Spinal cord (tissue), 10 donors: ENCODE results near the gene ADD1. TPM values are rescaled to one million over a fixed set of nuclear protein-coding genes. Genes with fewer than 3 reads are reported as not detected.
"Not testable (repeated sequence)": the region's sequence is repeated elsewhere in the genome, so short reads cannot be mapped to it uniquely, and the experiment has no call there.

Experiments
- DNase-seq, 6 donors: peaks; one replicate each; pipeline versions ENCODE4 v3.0.0 to v3.0.0-alpha.2; 2013 to 2015; ENCODE audit warnings: low spot score in 6 of 6, low read depth in 4 of 6
- H3K27ac ChIP-seq: one replicate; pipeline ENCODE4 v1.5.1; 2013; ENCODE audit warnings: low read depth, low read length, control low read depth
- H3K27me3 ChIP-seq: one replicate; pipeline ENCODE4 v1.6.1; 2013; ENCODE audit warnings: low read length; ENCODE audit not compliant: control insufficient read depth, insufficient read depth
- H3K36me3 ChIP-seq: one replicate; pipeline ENCODE4 v1.6.1; 2013; ENCODE audit warnings: low read length; ENCODE audit not compliant: control insufficient read depth, insufficient read depth
- H3K4me1 ChIP-seq: one replicate; pipeline ENCODE4 v1.6.1; 2013; ENCODE audit warnings: low read length; ENCODE audit not compliant: control insufficient read depth, insufficient read depth
- H3K4me3 ChIP-seq: one replicate; pipeline ENCODE4 v1.5.1; 2013; ENCODE audit warnings: low read depth, low read length, control low read depth
- H3K9me3 ChIP-seq: one replicate; pipeline ENCODE4 v1.6.1; 2013; ENCODE audit warnings: low read length; ENCODE audit not compliant: control insufficient read depth, insufficient read depth
- WGBS: methylation state at CpG from one replicate; pipeline ENCODE4 v1.1.5; 2013; ENCODE audit warnings: missing lambda C conversion rate; ENCODE audit not compliant: insufficient coverage; 5-methylcytosine and 5-hydroxymethylcytosine counted together
- polyA plus RNA-seq, 2 donors: library from polyadenylated mRNA; unstranded; fragments of 120-200 nt; gene quantifications; one replicate each; pipeline ENCODE4 v1.2.1, GENCODE V29; 2013; ENCODE audit not compliant: insufficient read length in 2 of 2
- total RNA-seq, 2 donors: library from RNA; depleted of rRNA in 1 of 2; stranded (reverse); fragments of 120-200 nt in 1 of 2; fragments of >200 nt in 1 of 2; gene quantifications; one replicate each; pipeline versions ENCODE4 v1.2.3 to v1.2.4, GENCODE V29; 2013 to 2014
- donor health status: healthy.

The ADD1 gene
- total and polyA plus RNA-seq, 4 donors: 201 to 334 (median 306) TPM

- Histone ChIP-seq H3K4me1 (peaks cover 46% of the 10 kb centered on the region), H3K4me3 (peak overlapping the region; percentile 69), H3K27ac (no peak overlapping the region), H3K36me3 (peaks cover 74% of the 10 kb centered on the region), H3K9me3 (no peaks in the 10 kb centered on the region), H3K27me3 (no peaks in the 10 kb centered on the region)
- no peak for DNase-seq
- 87% methylated on average over 18 of the region's 20 CpGs for WGBS
Observed at GRCh38 chr4:2935762-2936743, 92.4 kb downstream of the ADD1 start.

DNA sequence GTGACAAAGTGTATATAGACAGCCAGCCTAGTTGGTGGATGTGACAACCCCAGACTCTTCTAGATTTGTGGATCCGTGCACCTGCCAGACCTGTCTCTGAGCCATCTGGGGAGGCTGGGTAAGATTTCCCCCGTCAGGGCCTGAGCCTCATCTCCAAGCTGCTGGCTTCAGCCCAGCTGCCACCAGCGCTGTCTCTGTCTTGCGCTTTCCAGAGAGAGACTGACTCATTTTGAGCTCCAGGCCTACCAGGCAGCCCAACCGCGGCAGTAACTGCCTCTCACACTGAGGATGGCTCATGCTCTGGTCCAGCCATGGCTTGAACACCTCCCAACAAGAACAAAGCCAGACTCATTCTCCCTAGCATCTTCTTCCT, 93.1 kb downstream of the ADD1 start:
- no peak overlapping the region for H3K4me3 ChIP-seq
- H3K9me3 ChIP-seq: no peaks in the 10 kb centered on the region
- DNase-seq: no peak
- no peaks in the 10 kb centered on the region for H3K27me3 ChIP-seq
- H3K27ac ChIP-seq: no peak overlapping the region
- WGBS: 87% methylated on average over 6 of the region's 6 CpGs
- peaks cover 43% of the 10 kb centered on the region for H3K4me1 ChIP-seq
- peaks cover 74% of the 10 kb centered on the region for H3K36me3 ChIP-seq

DNA sequence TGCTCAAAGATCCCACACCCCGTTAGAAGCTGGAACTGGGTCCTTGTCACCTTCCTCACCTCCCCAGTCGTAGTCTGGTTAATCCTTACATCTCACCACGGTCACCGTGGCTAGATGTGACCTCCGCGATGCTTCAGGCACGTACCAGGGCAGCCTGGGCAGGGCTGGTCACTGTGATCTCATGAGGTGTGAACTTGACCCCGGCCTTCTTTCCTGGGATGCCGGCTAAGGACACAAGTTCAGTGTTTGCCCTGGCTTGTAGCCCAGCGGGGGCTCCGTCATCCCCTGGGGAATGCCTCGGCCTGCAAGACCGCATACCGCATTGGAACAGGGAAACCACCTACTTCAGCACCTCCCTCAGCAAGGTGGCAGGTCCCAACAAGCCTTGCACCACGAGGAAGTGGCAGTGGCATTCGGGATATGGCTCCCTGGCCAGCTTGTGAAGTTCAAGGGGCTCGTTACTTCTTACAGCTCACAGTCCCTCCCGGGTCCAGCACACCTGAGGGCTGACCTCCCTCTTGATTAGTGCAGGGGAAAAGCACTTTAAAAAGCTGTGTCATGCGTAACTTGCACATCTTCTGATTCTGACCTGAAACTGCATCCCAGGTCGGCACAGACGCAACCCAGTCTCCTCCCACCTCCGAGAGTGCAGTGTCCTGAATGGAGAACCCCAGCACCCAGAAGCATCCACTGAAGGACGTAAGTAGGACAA, 93.7 kb downstream of the ADD1 start:
- Histone ChIP-seq H3K27ac (no peak overlapping the region), H3K27me3 (no peaks in the 10 kb centered on the region), H3K4me3 (no peak overlapping the region), H3K9me3 (no peaks in the 10 kb centered on the region), H3K4me1 (peaks cover 38% of the 10 kb centered on the region), H3K36me3 (peaks cover 74% of the 10 kb centered on the region)
- no peak for DNase-seq
- WGBS: 85% methylated on average over 19 of the region's 23 CpGs

- H3K4me1 ChIP-seq: peaks cover 31% of the 10 kb centered on the region
- WGBS: 75% methylated on average over 3 of the region's 12 CpGs
- H3K36me3 ChIP-seq: peaks cover 74% of the 10 kb centered on the region
- H3K27me3 ChIP-seq: no peaks in the 10 kb centered on the region
- H3K27ac ChIP-seq: no peak overlapping the region
- H3K9me3 ChIP-seq: no peaks in the 10 kb centered on the region
- DNase-seq: no peak
- no peak overlapping the region for H3K4me3 ChIP-seq
Observed at GRCh38 chr4:2937986-2938385, 94.3 kb downstream of the ADD1 start.

DNA sequence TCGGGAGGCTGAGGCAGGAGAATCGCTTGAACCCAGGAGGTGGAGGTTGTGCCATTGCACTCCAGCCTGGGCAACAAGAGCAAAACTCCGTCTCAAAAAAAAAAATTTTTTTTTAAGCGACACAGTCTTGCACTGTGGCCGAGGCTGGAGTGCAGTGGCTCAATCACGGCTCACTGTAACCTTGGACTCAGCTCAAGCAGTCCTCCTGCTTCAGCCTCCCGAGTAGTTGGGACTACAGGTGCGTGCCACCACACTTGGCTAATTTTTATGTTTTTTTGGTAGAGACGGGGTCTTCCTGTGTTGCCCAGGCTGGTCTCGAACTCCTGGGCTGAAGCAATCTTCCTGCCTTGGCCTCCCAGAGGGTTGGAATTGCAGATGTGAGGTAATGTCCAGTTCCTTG, 94.8 kb downstream of the ADD1 start:
- DNase-seq, H3K4me3 ChIP-seq, H3K9me3 ChIP-seq, H3K27ac ChIP-seq, H3K27me3 ChIP-seq: not testable (repeated sequence)
- Histone ChIP-seq H3K36me3 (peaks cover 74% of the 10 kb centered on the region), H3K4me1 (peaks cover 27% of the 10 kb centered on the region)
- 97% methylated on average over 9 of the region's 10 CpGs for WGBS

DNA sequence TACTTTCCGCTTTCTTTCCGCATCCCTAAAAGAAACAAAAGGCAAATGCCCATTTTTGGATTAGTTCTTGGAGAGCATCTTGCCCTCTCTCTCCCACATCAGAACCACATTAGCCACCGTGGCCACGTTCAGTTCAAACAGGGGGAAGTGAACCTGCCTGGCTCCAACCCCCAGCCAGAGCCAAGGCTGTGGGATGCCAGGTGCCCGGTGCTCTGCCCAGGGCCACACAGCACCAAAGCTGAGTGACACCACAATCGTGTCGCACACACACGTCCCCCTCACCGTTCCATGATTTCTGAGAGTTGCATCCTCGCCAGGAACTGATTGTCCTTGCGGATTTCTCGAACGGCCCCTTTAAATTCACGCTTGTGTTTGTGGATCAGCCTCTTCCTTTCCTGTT, 95.3 kb downstream of the ADD1 start:
- no peaks in the 10 kb centered on the region for H3K9me3 ChIP-seq
- H3K4me3 ChIP-seq: no peak overlapping the region
- no peaks in the 10 kb centered on the region for H3K27me3 ChIP-seq
- 92% methylated on average over 12 of the region's 14 CpGs for WGBS
- DNase-seq: no peak
- H3K4me1 ChIP-seq: peaks cover 22% of the 10 kb centered on the region
- H3K27ac ChIP-seq: no peak overlapping the region
- peaks cover 76% of the 10 kb centered on the region for H3K36me3 ChIP-seq

- H3K27me3 ChIP-seq: no peaks in the 10 kb centered on the region
- H3K27ac ChIP-seq: no peak overlapping the region
- no peak overlapping the region for H3K4me3 ChIP-seq
- H3K4me1 ChIP-seq: peaks cover 20% of the 10 kb centered on the region
- no peak for DNase-seq
- H3K36me3 ChIP-seq: peaks cover 83% of the 10 kb centered on the region
- H3K9me3 ChIP-seq: no peaks in the 10 kb centered on the region
- whole genome bisulfite sequencing: 92% methylated on average over 29 of the region's 30 CpGs
Observed at GRCh38 chr4:2939383-2940243, 96.0 kb downstream of the ADD1 start.

DNA sequence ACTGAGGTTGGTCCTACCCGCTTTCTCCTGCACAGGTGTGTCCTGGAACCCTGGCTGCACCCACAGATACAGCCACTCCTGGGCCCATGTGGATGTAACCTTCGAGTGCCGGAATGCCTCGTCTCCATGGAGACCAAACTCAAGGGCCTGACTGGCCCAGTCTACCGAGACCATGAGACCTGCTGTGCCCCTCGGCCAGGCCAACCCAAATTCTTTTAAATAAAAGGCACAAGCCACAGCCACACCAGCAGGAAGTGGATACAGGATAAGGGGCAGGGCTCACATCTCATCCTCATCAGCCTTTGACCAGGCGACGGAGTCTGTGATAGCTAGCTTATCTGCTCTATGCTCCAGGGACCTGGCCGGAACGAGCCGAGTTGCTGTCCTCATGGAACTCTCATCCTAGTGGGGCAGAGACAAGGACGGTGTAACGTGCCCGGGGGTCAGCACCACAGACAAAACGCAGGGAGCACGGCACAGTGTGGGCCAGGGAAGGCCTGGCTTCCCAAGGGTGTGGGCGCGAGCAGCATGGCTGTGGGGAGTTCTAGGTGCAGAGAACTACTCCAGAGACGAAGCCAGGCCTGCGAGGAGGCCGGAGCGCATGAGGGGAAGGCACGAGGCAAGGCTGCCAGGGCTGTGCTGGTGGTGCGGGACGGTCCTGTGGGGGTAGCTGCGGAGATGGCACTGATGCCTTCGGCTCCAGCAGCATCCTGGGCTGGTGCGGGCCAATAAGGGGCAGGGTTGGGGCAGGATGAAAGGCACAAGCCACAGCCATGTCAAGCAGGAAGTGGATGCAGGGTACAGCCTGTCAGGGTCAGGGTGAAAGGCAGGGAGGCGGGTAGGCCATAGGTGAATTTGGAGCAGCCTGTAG, 96.9 kb downstream of the ADD1 start:
- no peak for DNase-seq
- H3K4me1 ChIP-seq: peaks cover 14% of the 10 kb centered on the region
- no peaks in the 10 kb centered on the region for H3K27me3 ChIP-seq
- no peaks in the 10 kb centered on the region for H3K9me3 ChIP-seq
- peaks cover 90% of the 10 kb centered on the region for H3K36me3 ChIP-seq
- no peak overlapping the region for H3K27ac ChIP-seq
- WGBS: 92% methylated on average over 29 of the region's 29 CpGs
- no peak overlapping the region for H3K4me3 ChIP-seq
